GM12872 (cell line): ENCODE measurements around the gene RELL1.

ENCODE experiments used
- TF ChIP-seq, protein P1 (sequence below): IDR thresholded peaks from 3 replicates; pipeline ENCODE4 v1.5.1; 2011; ENCODE audit warnings: low read depth, mild to moderate bottlenecking, low read length, moderate library complexity; ENCODE audit not compliant: insufficient read depth

RELL1 gene

GRCh38 chr4:37644962-37645361 is 41.2 kb downstream of the RELL1 start:
- TF ChIP-seq, protein P1, sequence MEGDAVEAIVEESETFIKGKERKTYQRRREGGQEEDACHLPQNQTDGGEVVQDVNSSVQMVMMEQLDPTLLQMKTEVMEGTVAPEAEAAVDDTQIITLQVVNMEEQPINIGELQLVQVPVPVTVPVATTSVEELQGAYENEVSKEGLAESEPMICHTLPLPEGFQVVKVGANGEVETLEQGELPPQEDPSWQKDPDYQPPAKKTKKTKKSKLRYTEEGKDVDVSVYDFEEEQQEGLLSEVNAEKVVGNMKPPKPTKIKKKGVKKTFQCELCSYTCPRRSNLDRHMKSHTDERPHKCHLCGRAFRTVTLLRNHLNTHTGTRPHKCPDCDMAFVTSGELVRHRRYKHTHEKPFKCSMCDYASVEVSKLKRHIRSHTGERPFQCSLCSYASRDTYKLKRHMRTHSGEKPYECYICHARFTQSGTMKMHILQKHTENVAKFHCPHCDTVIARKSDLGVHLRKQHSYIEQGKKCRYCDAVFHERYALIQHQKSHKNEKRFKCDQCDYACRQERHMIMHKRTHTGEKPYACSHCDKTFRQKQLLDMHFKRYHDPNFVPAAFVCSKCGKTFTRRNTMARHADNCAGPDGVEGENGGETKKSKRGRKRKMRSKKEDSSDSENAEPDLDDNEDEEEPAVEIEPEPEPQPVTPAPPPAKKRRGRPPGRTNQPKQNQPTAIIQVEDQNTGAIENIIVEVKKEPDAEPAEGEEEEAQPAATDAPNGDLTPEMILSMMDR, result no peak

- TF ChIP-seq, protein P1, result no peak
Measured at GRCh38 chr4:37641886-37642849, 44.0 kb downstream of the RELL1 start.

GRCh38 chr4:37641352-37641751 is 44.8 kb downstream of the RELL1 start:
- TF ChIP-seq, protein P1, result no peak

GRCh38 chr4:37639551-37640285 is 46.5 kb downstream of the RELL1 start:
- TF ChIP-seq, protein P1, result no peak

- TF ChIP-seq, protein P1, result no peak
Measured at GRCh38 chr4:37635155-37635554, 51.0 kb downstream of the RELL1 start.

GRCh38 chr4:37634180-37634579 is 52.0 kb downstream of the RELL1 start:
- TF ChIP-seq, protein P1, result no peak

- TF ChIP-seq, protein P1, result no peak
Measured at GRCh38 chr4:37632836-37633235, 53.3 kb downstream of the RELL1 start.
